ENCODE measurements around the gene PSAT1.

DNA sequence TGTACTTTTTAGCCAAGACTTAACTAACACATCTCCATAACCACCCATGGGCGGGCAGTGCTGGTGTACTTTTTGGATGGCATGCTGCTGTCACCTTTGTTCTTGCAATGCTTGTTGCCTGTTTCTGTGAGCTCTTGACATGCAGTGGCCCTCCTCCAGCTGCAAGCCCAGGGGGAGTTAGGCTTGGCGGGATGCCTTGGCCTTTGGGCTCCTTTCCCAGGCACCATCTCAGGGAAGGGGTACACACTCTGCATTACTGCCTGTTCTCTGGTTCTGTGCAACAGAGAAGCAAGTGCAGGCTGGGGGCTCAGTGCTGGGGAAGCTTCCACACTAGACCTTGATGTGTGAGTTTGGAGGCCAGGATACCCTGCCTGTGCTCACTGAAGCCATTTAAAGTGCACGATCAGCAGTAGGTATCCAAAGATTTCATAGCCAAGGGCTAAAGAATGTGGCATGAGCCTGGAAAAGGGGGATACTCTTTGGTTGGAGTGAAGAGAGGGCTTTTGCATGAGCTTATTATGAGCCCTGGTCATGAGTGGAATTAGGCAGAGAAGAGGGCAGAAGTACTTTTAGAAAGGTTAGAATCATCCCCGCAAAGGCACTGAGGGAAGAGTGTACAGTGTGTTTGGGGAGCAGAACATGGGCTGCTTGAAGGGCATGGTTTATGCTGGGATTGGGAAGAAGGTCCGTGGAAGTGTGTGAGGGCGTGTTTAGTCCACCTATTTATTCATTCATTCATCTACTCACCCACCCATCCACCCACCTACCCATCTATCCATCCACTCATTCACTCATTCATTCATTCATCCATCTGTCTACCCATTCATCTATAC is 22.5 kb downstream of the PSAT1 start:
- TF ChIP-seq, protein P1, sequence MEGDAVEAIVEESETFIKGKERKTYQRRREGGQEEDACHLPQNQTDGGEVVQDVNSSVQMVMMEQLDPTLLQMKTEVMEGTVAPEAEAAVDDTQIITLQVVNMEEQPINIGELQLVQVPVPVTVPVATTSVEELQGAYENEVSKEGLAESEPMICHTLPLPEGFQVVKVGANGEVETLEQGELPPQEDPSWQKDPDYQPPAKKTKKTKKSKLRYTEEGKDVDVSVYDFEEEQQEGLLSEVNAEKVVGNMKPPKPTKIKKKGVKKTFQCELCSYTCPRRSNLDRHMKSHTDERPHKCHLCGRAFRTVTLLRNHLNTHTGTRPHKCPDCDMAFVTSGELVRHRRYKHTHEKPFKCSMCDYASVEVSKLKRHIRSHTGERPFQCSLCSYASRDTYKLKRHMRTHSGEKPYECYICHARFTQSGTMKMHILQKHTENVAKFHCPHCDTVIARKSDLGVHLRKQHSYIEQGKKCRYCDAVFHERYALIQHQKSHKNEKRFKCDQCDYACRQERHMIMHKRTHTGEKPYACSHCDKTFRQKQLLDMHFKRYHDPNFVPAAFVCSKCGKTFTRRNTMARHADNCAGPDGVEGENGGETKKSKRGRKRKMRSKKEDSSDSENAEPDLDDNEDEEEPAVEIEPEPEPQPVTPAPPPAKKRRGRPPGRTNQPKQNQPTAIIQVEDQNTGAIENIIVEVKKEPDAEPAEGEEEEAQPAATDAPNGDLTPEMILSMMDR (conservative IDR thresholded peaks at IDR 0.05; ENCODE audit: low read depth, low read length) = no peak
- TF ChIP-seq EZH2 (IDR thresholded peaks at IDR 0.05; ENCODE audit: low read length, unreplicated experiment) = no peak
- TF ChIP-seq EZH2phosphoT487 (IDR thresholded peaks at IDR 0.05; ENCODE audit: borderline replicate concordance, low read length) = no peak
